Lower lobe of right lung (tissue), 2 donors: ENCODE measurements around the gene IKZF3. TPM values are rescaled to one million over a fixed set of nuclear protein-coding genes. Genes with fewer than 3 reads are reported as not detected.
A peak's percentile ranks its signal among the peaks of the same experiment; 100 is the strongest.
"Not testable (repeated sequence)": the region's sequence is repeated elsewhere in the genome, so short reads cannot be mapped to it uniquely, and the experiment has no call there.

Experiments used
- ATAC-seq, 2 donors: fragments of 200-7000 bp; cut with Tn5 transposase; one replicate each; pipeline ENCODE4 v1.9.1; 2020 to 2022; ENCODE audit warnings: mild to moderate bottlenecking in 2 of 2, moderate library complexity in 2 of 2
- DNase-seq: peaks from one replicate; pipeline ENCODE4 v3.0.0-alpha.2; 2020
- H3K27ac ChIP-seq: fragments of 200-600 bp; one replicate; pipeline ENCODE4 v1.8.0; 2022
- H3K27me3 ChIP-seq: fragments of 200-600 bp; one replicate; pipeline ENCODE4 v1.8.0; 2022; ENCODE audit warnings: low read depth
- H3K36me3 ChIP-seq: fragments of 200-600 bp; one replicate; pipeline ENCODE4 v1.8.0; 2022; ENCODE audit warnings: mild to moderate bottlenecking
- H3K4me1 ChIP-seq: fragments of 200-600 bp; one replicate; pipeline ENCODE4 v1.8.0; 2022
- H3K4me3 ChIP-seq: fragments of 200-600 bp; one replicate; pipeline ENCODE4 v1.8.0; 2022; ENCODE audit warnings: mild to moderate bottlenecking
- H3K9me3 ChIP-seq: fragments of 200-600 bp; one replicate; pipeline ENCODE4 v1.8.0; 2022
- intact Hi-C: fragments of 100-400 bp; cut with DNase I; formaldehyde crosslinking; loops from one replicate; pipeline ENCODE4 v1.11.0; 2022
- total RNA-seq: library from RNA; stranded (reverse); fragmentation: NEBNext Ultra II Directional; extraction: Animal tissue kit (Norgen Biotek cat#: 25700); gene quantifications from one replicate; pipeline ENCODE4 v1.2.1, GENCODE V29; 2021
- TF ChIP-seq, protein P1 (sequence below): fragments of 200-600 bp; IDR thresholded peaks from one replicate; pipeline ENCODE4 v1.8.0; 2022; ENCODE audit warnings: antibody characterized with exemption, mild to moderate bottlenecking
- donor health status: DM: no; HTN: yes; CAD: no; lungs with severe emphysema.

IKZF3 gene
- total RNA-seq, 1 donor from 2014 or later, result 7.1 TPM

DNA sequence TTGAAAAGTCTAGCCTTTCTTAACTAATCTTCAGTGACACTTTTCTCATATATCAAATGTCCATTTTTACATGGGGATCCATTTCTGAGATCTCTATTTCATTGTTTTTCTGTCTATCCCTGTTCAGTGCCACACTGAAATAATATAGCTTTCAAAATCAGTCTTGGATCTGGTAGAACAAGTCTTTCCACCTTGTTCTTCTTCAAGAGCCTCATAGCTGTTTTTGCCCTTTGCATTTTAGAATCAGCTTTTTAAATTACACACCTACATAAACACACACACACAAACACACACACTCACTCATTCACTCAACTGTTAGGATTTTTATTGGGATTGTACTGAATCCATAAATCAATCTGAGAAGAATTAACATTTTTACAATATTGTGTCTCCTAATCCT is 35.1 kb upstream of the IKZF3 start:
- no peaks in the 10 kb centered on the region for H3K9me3 ChIP-seq
- no peaks in the 10 kb centered on the region for H3K36me3 ChIP-seq
- intact Hi-C loops, result no loop called here
- H3K4me1 ChIP-seq, result no peaks in the 10 kb centered on the region
- no peak for DNase-seq
- no peak overlapping the region for H3K4me3 ChIP-seq
- H3K27ac ChIP-seq, result no peak overlapping the region
- TF ChIP-seq, protein P1, sequence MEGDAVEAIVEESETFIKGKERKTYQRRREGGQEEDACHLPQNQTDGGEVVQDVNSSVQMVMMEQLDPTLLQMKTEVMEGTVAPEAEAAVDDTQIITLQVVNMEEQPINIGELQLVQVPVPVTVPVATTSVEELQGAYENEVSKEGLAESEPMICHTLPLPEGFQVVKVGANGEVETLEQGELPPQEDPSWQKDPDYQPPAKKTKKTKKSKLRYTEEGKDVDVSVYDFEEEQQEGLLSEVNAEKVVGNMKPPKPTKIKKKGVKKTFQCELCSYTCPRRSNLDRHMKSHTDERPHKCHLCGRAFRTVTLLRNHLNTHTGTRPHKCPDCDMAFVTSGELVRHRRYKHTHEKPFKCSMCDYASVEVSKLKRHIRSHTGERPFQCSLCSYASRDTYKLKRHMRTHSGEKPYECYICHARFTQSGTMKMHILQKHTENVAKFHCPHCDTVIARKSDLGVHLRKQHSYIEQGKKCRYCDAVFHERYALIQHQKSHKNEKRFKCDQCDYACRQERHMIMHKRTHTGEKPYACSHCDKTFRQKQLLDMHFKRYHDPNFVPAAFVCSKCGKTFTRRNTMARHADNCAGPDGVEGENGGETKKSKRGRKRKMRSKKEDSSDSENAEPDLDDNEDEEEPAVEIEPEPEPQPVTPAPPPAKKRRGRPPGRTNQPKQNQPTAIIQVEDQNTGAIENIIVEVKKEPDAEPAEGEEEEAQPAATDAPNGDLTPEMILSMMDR, result no peak
- peak in 1 of 2 donors; percentile 37 for ATAC-seq
- no peaks in the 10 kb centered on the region for H3K27me3 ChIP-seq

DNA sequence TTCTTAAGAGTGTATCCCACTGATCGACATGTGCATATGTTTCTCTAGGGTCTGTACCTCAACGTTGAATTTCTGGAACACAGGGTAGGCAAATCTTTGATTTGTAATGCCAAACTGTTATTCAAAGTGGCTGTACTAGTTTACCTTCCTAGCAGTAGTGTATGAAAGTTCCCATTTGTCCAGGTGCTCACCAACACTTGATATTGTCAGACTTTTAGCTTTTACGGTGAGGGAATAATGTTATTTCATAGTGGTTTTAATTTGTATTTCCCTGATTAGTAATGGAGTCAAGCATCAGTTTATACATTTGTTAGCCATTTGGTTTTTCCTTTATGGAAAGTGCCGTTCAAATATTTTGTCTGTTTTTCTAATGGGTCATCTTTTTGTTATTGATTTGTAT is 34.0 kb upstream of the IKZF3 start:
- TF ChIP-seq, protein P1, result no peak
- no peak for ATAC-seq
- H3K27ac ChIP-seq, result no peak overlapping the region
- intact Hi-C loops, result no loop called here
- no peaks in the 10 kb centered on the region for H3K36me3 ChIP-seq
- no peaks in the 10 kb centered on the region for H3K9me3 ChIP-seq
- no peak for DNase-seq
- H3K27me3 ChIP-seq, result no peaks in the 10 kb centered on the region
- no peaks in the 10 kb centered on the region for H3K4me1 ChIP-seq
- no peak overlapping the region for H3K4me3 ChIP-seq

DNA sequence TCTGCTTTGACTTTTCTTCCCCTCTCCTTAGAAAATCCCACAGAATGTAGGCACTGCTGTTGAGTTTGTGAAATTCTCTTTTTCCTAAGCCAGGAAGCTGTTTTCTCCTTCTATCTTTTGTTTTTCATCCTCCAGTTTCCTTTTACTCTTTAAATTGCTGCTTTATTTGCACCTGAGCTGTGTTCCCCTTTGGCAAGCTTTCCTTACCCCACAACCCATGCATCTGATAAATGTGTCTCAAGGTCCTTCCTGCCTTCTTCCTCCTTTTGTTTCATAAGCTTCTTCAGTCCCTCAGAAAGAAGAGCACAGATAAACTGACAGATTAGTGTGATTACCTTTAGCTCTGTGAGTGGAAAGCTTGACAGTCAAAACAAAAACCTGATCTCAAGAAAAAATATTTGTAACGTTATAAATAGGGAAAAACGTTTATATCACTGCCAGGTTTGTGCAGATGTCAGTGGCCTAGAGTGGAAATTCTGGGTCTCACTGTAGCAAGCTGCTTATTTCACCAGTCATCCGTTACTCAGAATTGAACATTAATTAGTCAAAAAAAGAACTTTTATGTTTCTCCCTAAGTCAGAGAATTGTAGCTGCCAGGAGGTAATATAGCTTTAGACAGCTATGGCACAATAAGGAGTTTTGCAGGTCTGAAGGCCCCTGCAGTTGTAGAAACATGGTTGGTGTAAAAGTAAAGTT is 30.7 kb upstream of the IKZF3 start:
- H3K36me3 ChIP-seq, result no peaks in the 10 kb centered on the region
- no peak overlapping the region for H3K27ac ChIP-seq
- no peak for ATAC-seq
- no peak for DNase-seq
- no peaks in the 10 kb centered on the region for H3K27me3 ChIP-seq
- no peaks in the 10 kb centered on the region for H3K4me1 ChIP-seq
- no peak overlapping the region for H3K4me3 ChIP-seq
- intact Hi-C loops, result no loop called here
- H3K9me3 ChIP-seq, result no peaks in the 10 kb centered on the region
- TF ChIP-seq, protein P1, result no peak

DNA sequence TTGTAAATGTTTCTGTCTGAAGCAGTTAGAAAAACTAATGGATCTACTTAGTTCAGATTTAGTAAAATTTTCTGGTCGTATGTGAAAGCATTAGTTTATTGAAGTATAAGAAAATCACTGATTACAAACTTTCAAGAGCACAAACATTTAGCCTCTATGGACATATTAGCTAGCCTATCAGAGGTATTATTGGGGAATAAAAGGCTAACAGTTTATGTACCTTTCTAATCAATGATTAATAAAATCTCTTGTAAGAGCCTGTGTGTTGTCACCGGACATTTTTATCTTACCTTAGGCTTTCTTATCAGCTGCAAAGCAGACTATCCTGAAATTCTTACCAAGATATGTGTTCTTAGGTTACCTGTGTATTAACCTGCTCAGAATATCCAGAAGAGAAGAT is 25.1 kb upstream of the IKZF3 start:
- Histone ChIP-seq H3K9me3 (no peaks in the 10 kb centered on the region), H3K4me3 (no peak overlapping the region), H3K36me3 (no peaks in the 10 kb centered on the region), H3K27me3 (peaks cover 4% of the 10 kb centered on the region), H3K4me1 (no peaks in the 10 kb centered on the region), H3K27ac (no peak overlapping the region)
- DNase-seq (no peak), ATAC-seq (no peak)
- TF ChIP-seq, protein P1, result no peak
- intact Hi-C loops, result no loop called here

DNA sequence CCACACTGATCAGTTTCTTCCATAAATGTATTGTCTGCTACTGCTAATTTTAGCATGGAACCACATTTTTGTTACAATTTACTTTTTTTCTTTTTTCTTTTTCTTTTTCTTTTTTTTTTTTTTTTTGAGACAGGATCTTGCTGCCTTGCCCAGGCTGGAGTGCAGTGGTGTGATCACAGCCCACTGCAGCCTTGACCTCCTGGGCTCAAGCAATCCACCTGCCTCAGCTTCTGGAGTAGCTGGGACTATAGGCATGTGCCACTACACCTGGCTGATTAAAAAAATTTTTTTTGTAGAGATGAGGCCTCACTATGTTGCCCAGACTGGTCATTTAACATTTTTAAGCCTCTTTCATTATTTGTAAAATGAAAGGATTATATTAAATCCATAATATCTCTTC is 23.0 kb upstream of the IKZF3 start:
- ATAC-seq, result no peak
- intact Hi-C loops, result no loop called here
- H3K9me3 ChIP-seq, result no peaks in the 10 kb centered on the region
- H3K27ac ChIP-seq, result no peak overlapping the region
- H3K27me3 ChIP-seq, result peaks cover 4% of the 10 kb centered on the region
- TF ChIP-seq, protein P1, result no peak
- no peaks in the 10 kb centered on the region for H3K36me3 ChIP-seq
- no peaks in the 10 kb centered on the region for H3K4me1 ChIP-seq
- no peak for DNase-seq
- no peak overlapping the region for H3K4me3 ChIP-seq

DNA sequence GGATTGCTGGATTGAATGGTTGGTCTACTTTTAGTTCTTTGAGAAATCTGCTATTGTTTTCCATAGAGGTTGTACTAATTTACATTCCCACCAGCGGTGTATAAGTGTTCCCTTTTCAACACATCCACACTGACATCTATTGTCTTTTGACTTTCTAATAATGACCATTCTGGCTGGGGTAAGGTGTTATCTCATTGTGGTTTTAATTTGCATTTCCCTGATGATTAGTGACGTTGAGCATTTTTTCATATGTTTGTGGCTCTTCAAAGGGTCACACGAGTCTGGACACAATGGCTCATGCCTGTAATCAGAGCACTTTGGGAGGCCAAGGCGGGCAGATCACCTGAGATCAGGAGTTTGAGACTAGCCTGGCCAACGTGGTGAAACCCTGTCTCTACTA is 22.0 kb upstream of the IKZF3 start:
- intact Hi-C loops, H3K27me3 ChIP-seq, H3K4me3 ChIP-seq, H3K27ac ChIP-seq, ATAC-seq, DNase-seq, H3K4me1 ChIP-seq, H3K36me3 ChIP-seq, H3K9me3 ChIP-seq: not testable (repeated sequence)
